NCI-H146 (cell line): ENCODE measurements around the gene ADGRF5.

Experiments used
- DNase-seq: peaks from one replicate; lab custom pipeline; 2025; lab: John Stamatoyannopoulos, UW

ADGRF5 gene

DNA sequence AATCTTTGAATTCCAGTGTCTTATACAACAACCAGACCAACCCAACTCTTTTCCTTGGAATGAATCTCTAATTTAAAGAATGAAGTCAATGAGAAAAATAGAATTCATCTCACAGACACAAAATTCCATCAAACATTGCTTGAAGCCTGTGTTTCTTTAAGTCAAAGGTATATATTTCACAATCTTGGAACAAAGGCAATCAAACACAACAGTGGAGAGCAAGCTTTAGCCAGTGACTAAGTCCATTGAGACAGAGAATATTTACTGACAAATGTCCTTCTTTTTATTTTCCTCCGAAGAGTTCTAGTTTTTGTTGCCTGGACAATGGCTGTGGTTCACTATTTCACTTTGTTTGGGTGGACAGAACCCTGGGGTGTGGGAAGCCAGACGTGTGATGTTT, 92.8 kb downstream of the ADGRF5 start:
- no peak for DNase-seq

DNA sequence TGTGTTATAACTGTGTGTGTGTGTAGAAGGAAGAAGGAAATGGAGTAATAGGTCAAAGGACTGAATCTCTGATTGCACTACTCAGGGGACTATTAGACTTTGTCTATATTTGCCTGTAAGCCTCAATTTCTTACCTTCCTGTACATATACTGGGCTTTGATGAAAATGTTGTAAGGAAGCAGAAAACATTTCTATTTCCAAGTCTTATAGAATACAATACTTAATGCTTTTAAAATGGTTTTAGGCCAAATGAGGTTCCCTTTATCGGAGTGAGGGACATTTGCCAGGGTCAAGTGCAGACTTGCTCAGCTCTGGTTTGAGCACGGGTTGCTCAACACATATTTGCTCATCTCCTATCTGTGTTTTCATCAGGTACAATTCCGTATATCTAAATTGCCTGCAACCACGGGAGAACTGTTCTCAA, 100.3 kb downstream of the ADGRF5 start:
- DNase-seq = no peak

DNA sequence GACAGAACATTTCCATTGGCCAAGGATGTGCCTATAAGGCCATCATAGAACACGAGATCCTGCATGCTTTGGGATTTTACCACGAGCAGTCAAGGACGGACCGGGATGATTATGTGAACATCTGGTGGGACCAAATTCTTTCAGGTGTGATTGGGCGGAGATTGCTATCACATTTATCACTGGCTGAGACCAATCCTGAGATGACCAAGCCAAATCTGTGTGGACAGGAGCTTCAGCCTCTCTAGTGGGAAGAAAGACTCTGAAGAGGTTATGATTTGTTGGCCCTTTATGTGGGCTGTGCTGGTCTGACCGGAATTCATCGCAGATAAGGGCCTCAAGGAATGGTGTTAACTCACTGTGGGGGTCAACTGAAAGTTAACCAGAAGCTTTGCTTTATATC, 102.2 kb downstream of the ADGRF5 start:
- no peak for DNase-seq

DNA sequence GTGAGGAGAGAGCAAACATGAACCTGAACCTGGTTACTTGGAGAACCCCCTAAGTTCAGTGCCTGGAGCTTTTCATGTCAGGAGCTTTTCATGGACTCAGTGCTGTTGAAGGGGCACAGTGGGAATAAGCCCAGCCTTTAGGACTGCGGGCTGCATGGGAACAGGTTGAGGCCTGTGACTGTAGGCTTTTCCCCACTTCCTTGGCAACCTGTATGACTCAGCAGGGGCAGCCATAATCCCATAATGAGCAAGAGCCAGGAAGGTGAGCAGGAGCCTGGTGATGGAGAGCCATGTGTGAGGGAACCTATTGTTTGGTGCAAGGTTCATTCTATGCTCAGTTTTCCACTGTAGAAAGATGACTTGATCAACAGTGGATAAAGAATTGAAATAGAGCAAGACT, 105.1 kb downstream of the ADGRF5 start:
- DNase-seq = no peak

DNA sequence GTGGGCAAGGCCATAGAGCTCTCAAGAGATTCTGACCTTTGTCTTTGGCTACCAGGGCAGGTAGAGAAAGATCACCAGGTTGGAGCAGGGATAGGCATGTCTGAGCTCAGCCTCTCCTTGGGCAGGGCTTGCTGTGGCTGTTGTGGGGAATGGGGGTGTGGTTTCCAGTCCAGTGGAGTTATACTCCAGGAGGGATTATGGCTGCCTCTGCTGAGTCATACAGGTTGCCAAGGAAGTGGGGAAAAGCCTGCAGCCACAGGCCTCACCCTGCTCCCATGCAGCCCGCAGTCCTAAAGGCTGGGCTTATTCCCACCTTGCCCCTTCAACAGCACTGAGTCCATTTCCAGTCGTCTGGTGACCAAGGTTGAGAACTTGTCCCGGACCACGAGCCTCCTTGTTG, 106.6 kb downstream of the ADGRF5 start:
- DNase-seq = no peak

DNA sequence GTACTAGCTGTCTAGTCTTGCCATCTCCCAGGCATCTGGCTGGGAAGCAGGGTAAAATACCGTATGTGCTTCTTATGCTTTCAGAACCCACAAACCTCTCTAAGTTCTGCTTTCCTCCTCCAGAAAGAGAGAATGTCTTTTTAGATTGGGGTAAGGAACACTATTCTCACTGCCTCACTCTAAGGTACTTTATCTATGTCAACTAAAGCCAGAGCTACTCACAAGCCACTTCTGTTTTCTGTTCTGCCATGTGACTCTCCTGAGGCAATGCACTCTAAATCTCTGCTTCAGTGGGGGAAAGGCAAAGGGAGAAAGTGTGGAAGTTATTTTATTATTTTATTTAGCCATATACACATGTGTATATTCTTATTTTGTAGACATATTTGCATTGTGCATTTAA, 112.9 kb downstream of the ADGRF5 start:
- no peak for DNase-seq
